BLaER1 (cell line): ENCODE measurements around the gene ACLY.

Source experiments
- H3K27ac ChIP-seq: shearing (Covaris generic); formaldehyde crosslinking; 2 replicates; pipeline ENCODE4 v1.8.1; 2022
- H3K27me3 ChIP-seq: shearing (Covaris generic); formaldehyde crosslinking; 2 replicates; pipeline ENCODE4 v1.8.1; 2022
- H3K36me3 ChIP-seq: shearing (Covaris generic); formaldehyde crosslinking; 2 replicates; pipeline ENCODE4 v1.8.1; 2022
- H3K4me1 ChIP-seq: shearing (Covaris generic); formaldehyde crosslinking; 2 replicates; pipeline ENCODE4 v1.8.1; 2022
- H3K4me2 ChIP-seq: shearing (Covaris generic); formaldehyde crosslinking; 2 replicates; pipeline ENCODE4 v1.8.1; 2022
- H3K4me3 ChIP-seq: shearing (Covaris generic); formaldehyde crosslinking; 2 replicates; pipeline ENCODE4 v1.8.1; 2022
- H3K9ac ChIP-seq: shearing (Covaris generic); formaldehyde crosslinking; 2 replicates; pipeline ENCODE4 v1.8.1; 2022
- H3K9me3 ChIP-seq: shearing (Covaris generic); formaldehyde crosslinking; 2 replicates; pipeline ENCODE4 v1.8.1; 2022
- H4K20me1 ChIP-seq: shearing (Covaris generic); formaldehyde crosslinking; 2 replicates; pipeline ENCODE4 v1.8.1; 2022
- Cebpa-rat ChIP-seq: shearing (Covaris generic); IDR thresholded peaks from 2 replicates; pipeline ENCODE4 v1.8.1; 2022

Gene ACLY

GRCh38 chr17:41928693-41929251 lies 10.0 kb upstream of the ACLY start:
- no peaks in the 10 kb centered on the region for H3K9me3 ChIP-seq
- H3K36me3 ChIP-seq = no peaks in the 10 kb centered on the region
- H3K9ac ChIP-seq = no peak overlapping the region
- H4K20me1 ChIP-seq = no peaks in the 10 kb centered on the region
- no peak overlapping the region for H3K4me3 ChIP-seq
- H3K27ac ChIP-seq = no peak overlapping the region
- H3K4me2 ChIP-seq = peak overlapping the region; percentile 81
- TF ChIP-seq Cebpa-rat = no peak
- no peaks in the 10 kb centered on the region for H3K27me3 ChIP-seq
- H3K4me1 ChIP-seq = peaks cover 90% of the 10 kb centered on the region

DNA sequence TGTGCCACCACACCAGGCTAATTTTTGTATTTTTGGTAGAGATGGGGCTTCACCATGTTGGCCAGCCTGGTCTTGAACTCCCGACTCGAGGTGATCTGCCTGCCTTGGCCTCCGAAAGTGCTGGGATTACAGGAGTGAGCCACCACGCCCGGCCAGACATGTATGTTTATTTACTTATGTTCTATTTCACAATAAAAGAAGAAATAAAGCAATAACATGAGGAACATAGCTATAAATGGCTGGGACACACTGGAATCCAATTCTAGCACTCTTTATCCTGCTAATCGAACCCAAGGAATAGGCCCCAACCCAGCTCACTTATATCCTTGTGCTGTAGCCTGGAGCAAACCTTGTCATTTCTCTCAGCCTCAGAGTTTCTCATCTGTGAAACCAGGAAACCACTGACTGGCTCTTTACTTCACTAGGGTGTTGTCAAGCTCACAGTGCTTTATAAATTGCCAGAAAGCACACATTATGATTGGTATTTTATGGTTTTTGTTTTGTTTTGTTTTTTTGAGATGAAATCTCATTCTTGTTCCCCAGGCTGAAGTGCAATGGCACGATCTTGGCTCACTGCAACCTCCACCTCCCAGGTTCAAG lies 7.3 kb upstream of the ACLY start:
- Histone ChIP-seq H3K4me2 (peak overlapping the region; percentile 56), H3K9ac (peak overlapping the region; percentile 18; the same call in 1 of the 2 replicates), H3K4me1 (peaks cover 96% of the 10 kb centered on the region), H3K9me3 (no peaks in the 10 kb centered on the region), H3K4me3 (no peak overlapping the region), H3K36me3 (no peaks in the 10 kb centered on the region), H3K27ac (peak overlapping the region; percentile 15; the same call in 1 of the 2 replicates), H3K27me3 (no peaks in the 10 kb centered on the region), H4K20me1 (no peaks in the 10 kb centered on the region)
- TF ChIP-seq Cebpa-rat = no peak

- Histone ChIP-seq H4K20me1 (peaks cover 28% of the 10 kb centered on the region), H3K9ac (no peak overlapping the region), H3K9me3 (no peaks in the 10 kb centered on the region), H3K4me2 (peak overlapping the region; percentile 95), H3K36me3 (peaks cover 12% of the 10 kb centered on the region), H3K4me1 (peaks cover 88% of the 10 kb centered on the region), H3K27ac (no peak overlapping the region), H3K4me3 (no peak overlapping the region), H3K27me3 (no peaks in the 10 kb centered on the region)
- TF ChIP-seq Cebpa-rat = no peak
These were observed 1.8 kb upstream of the ACLY start for GRCh38 chr17:41920580-41920955.

DNA sequence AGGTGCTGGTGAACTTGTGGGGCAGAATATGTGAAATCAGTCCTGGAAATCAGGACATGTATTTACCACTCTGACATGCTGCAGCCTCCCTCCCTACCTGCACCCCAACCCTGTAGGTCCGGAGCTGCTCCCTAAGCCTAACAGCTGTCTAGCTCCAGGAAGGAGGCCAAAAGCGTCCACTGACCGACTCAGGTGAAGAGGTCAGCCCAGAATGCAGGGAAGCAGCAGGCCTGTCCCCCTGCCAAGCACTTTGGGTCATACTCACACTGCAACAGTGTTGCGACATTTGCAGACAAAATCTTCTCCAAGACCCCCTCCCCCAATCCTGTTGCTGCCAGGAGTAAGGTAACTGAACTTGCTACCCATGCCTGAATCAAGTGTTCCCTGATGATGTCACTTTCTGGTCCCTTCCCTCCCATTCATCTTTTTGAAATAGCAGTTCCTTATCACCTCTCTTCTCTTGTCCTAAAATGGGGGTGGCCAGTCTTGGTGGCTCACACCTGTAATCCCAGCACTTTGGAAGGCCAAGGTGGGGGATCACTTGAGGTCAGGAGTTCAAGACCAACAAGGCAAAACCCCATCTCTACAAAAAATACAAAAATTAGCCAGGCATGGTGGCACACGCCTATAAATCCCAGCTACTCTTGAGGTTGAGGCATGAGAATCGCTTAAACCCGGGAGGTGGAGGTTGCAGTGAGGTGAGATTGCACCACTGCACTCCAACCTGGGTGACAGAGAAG lies 1.3 kb upstream of the ACLY start:
- Histone ChIP-seq H4K20me1 (peaks cover 34% of the 10 kb centered on the region), H3K4me2 (peak overlapping the region; percentile 95), H3K27me3 (no peaks in the 10 kb centered on the region), H3K4me1 (peaks cover 88% of the 10 kb centered on the region), H3K4me3 (no peak overlapping the region; the same call in 1 of the 2 replicates), H3K27ac (peak overlapping the region; percentile 75), H3K9ac (peak overlapping the region; percentile 70; the same call in 1 of the 2 replicates), H3K9me3 (no peaks in the 10 kb centered on the region), H3K36me3 (peaks cover 17% of the 10 kb centered on the region)
- TF ChIP-seq Cebpa-rat = peak; percentile 59; the same call in 1 of the 2 replicates

DNA sequence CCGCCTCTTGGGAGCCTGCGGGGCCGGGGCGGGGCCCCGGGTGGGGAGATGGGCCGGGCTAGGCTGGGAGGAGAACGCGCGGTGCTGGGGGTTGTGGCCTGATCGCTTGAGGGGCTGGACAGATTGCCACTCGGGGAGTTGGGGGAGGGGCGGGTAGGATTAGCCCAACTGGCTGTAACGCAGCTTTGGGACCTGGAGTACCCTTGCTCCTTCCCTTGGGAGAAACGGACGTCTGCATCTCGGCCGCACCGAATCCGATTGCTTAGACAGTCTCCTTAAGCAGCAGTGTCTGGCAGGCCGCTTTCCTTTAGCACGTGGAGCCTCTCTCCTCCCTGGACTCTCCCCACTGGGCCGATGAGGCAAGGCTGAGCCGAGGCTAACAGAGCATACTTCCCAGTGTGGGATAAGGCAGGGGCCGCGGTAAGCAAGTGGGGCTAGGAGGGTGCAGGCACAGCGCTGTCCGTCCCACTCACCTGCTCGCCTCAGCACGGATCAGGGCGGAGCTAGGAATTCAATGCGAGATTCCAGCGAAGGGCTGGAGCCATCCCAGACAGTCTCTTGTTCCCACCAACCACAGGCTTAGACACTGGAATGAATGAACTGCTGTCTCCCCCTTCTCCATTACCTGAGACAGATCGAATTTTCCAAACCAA lies 540 bp upstream of the ACLY start:
- H3K4me2 ChIP-seq = peak overlapping the region; percentile 95
- H3K9me3 ChIP-seq = no peaks in the 10 kb centered on the region
- peaks cover 41% of the 10 kb centered on the region for H4K20me1 ChIP-seq
- peak overlapping the region; percentile 70 for H3K9ac ChIP-seq
- H3K4me1 ChIP-seq = peaks cover 88% of the 10 kb centered on the region
- TF ChIP-seq Cebpa-rat = no peak
- H3K27ac ChIP-seq = peak overlapping the region; percentile 75
- H3K4me3 ChIP-seq = peak overlapping the region; percentile 98
- peaks cover 24% of the 10 kb centered on the region for H3K36me3 ChIP-seq
- H3K27me3 ChIP-seq = no peaks in the 10 kb centered on the region

DNA sequence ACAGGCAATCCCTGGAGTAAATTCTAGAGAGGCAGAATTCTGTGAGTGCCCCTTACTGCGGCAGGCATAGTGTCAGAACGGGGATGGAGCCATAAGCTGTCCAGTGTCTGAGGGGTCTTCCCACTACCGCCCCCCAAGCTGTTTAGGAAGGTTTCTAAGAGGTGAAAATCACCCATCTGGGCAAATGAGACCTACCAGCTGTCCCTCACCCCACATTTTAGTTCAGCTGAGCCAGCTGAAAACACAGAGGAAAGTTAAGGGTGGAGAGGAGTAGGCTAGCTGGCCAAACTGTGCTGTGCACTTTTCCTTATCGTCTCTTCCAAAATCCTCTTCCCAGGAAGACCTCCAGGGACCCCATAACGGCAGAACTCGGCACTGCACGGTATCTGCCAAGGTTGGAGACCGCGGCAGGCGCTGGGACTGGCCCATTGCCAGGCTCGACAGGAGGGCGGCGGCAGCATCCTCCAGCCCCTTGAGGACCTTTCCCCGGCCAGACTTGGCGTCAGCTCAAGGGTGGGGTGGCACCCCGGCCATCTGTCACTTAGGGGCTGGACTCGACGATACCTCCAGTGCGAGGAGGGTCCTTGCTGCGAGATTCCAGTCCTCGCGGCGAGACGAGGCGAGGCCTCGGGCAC lies 955 bp downstream of the ACLY start:
- H3K27ac ChIP-seq = peak overlapping the region; percentile 87
- peak overlapping the region; percentile 98 for H3K4me3 ChIP-seq
- no peaks in the 10 kb centered on the region for H3K27me3 ChIP-seq
- H3K36me3 ChIP-seq = peaks cover 39% of the 10 kb centered on the region
- H3K4me1 ChIP-seq = peaks cover 79% of the 10 kb centered on the region
- peak overlapping the region; percentile 90 for H3K4me2 ChIP-seq
- TF ChIP-seq Cebpa-rat = no peak
- peaks cover 56% of the 10 kb centered on the region for H4K20me1 ChIP-seq
- H3K9ac ChIP-seq = peak overlapping the region; percentile 93
- H3K9me3 ChIP-seq = no peaks in the 10 kb centered on the region

- Histone ChIP-seq H4K20me1 (peaks cover 62% of the 10 kb centered on the region), H3K4me3 (peak overlapping the region; percentile 98), H3K4me2 (peak overlapping the region; percentile 90), H3K36me3 (peaks cover 45% of the 10 kb centered on the region), H3K27ac (peak overlapping the region; percentile 87; the same call in 1 of the 2 replicates), H3K27me3 (no peaks in the 10 kb centered on the region), H3K9me3 (no peaks in the 10 kb centered on the region), H3K4me1 (peaks cover 73% of the 10 kb centered on the region), H3K9ac (peak overlapping the region; percentile 93)
- TF ChIP-seq Cebpa-rat = no peak
These were observed 1.6 kb downstream of the ACLY start for GRCh38 chr17:41917192-41917591.

DNA sequence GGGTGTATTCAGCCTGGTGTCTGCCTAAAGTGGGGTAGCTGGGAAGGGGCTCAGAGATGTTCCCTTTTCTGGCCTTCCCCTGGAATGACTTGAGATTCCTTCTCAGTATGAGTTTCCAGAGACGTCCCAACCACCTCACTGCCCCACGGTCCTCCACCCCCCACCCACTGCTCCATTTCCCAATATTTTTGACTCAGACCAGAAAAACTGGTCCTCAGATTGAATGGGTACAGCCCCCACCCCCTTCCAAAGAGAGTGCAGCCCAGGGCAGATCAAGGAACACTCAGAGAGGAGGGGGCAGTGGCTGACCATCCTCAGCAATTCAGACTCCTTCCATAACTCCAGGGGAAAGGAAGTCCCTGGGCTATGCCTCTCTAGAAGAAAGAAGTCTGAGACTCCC lies 3.2 kb downstream of the ACLY start:
- no peak overlapping the region for H3K9ac ChIP-seq
- H3K4me3 ChIP-seq = no peak overlapping the region

DNA sequence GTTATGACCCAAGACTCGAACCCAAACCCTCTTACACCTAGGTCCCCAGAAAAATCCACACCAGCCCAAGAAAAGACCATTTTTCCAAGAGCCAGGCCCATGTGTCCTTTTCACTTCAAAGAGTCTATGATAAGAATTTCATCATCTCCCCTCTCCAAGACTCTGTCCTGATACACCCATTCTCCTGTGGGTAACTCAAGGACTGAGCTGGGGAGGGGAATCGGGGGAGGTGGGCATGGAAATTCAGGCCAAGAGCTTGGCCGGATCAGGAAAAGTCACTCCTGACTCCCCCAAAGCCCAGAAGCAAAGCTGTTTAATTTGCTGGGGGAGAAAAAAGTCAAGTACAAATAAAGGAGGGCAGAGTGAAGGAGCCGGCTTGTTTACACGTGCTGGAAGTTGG lies 3.7 kb downstream of the ACLY start:
- peak overlapping the region; percentile 56; the same call in 1 of the 2 replicates for H3K9ac ChIP-seq
- peak overlapping the region; percentile 90 for H3K4me2 ChIP-seq
- H3K9me3 ChIP-seq = no peaks in the 10 kb centered on the region
- no peak overlapping the region for H3K27ac ChIP-seq
- H3K4me3 ChIP-seq = no peak overlapping the region
- no peaks in the 10 kb centered on the region for H3K27me3 ChIP-seq
- peaks cover 67% of the 10 kb centered on the region for H3K36me3 ChIP-seq
- peaks cover 84% of the 10 kb centered on the region for H4K20me1 ChIP-seq
- H3K4me1 ChIP-seq = peaks cover 51% of the 10 kb centered on the region
- no peak for TF ChIP-seq Cebpa-rat

More for the DNA sequence above, 3.2 kb downstream of the ACLY start:
- Histone ChIP-seq H3K36me3 (peaks cover 61% of the 10 kb centered on the region), H3K27ac (no peak overlapping the region), H3K27me3 (no peaks in the 10 kb centered on the region), H3K9me3 (no peaks in the 10 kb centered on the region), H4K20me1 (peaks cover 78% of the 10 kb centered on the region), H3K4me2 (peak overlapping the region; percentile 90), H3K4me1 (peaks cover 56% of the 10 kb centered on the region)
- TF ChIP-seq Cebpa-rat = no peak
